Measurements from ENCODE around the gene CHRNE.
"Not testable (repeated sequence)": the region's sequence is repeated elsewhere in the genome, so short reads cannot be mapped to it uniquely, and the experiment has no call there.

CHRNE gene

DNA sequence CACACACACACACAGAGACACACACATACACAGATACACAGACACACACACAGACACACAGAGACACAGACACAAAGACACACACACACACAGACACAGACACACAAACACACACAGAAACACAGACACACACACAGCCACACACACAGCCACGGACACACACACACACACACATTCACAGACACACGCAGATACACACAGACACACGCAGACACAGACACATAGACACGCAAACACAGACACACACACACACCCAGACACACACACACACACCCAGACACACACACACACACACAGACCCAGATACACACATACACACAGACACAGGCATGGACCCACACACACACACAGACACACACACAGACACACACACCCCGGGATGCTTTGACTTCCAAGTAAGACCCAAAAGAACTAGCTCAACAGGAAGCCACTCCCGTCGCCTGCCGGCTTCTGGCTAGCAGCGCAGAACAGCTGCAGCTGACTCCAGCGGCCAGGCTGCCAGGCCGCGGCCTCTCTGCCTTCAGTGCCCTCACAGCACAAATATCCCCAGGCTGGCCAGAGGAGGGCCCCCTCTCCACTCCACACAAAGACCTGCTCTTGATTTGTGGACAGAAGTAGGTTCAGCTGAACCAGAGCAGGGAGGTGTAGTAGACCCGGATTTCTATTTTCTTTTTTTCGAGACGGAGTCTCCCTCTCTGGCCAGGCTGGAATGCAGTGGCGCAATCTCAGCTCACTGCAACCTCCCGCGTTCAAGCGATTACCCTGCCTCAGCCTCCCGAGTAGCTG is 6.0 kb upstream of the CHRNE start:
- Histone ChIP-seq H3K79me2 (no peaks in the 10 kb centered on the region), H2AFZ (peak overlapping the region; percentile 90), H3K9ac (no peak overlapping the region), H3K27me3 (ENCODE audit: control insufficient read depth, insufficient read depth, low read length) (no peaks in the 10 kb centered on the region), H3K4me2 (ENCODE audit: low read length) (no peak overlapping the region), H3K27ac (peak overlapping the region; percentile 27), H3K36me3 (ENCODE audit: control insufficient read depth, insufficient read depth, low read length) (no peaks in the 10 kb centered on the region), H3K4me3 (ENCODE audit: low read depth, low read length) (peak overlapping the region; percentile 37), H3K9me3 (ENCODE audit: control insufficient read depth, low read length) (no peaks in the 10 kb centered on the region), H3K4me1 (peaks cover 7% of the 10 kb centered on the region)
- peak; percentile 86 for TF ChIP-seq CTCF (IDR thresholded peaks at IDR 0.05)

DNA sequence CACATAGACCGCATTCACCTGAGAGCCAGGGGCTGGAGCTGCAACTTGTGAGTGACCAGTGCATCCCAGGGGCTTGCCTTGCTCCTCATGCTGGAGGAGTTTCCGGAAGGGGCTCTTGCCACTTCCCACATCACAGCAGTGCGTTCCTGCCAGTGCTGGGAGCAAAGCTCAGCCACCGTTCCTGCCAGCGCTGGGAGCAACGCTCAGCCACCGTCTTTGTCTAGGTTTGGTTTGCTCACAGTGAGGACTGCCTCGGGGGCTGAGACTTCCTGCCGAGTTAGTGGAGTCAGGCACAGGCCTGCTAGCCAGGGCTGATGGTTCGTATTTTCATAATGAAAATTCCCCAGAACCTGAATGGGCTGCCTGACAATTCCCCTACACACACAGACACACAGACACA is 5.4 kb upstream of the CHRNE start:
- Histone ChIP-seq H3K4me2 (ENCODE audit: low read length) (no peak overlapping the region), H3K36me3 (ENCODE audit: control insufficient read depth, insufficient read depth, low read length) (no peaks in the 10 kb centered on the region), H3K9me3 (ENCODE audit: control insufficient read depth, low read length) (no peaks in the 10 kb centered on the region), H3K27me3 (ENCODE audit: control insufficient read depth, insufficient read depth, low read length) (no peaks in the 10 kb centered on the region), H3K4me1 (peaks cover 9% of the 10 kb centered on the region), H2AFZ (no peak overlapping the region), H3K4me3 (ENCODE audit: low read depth, low read length) (no peak overlapping the region), H3K27ac (no peak overlapping the region), H3K79me2 (no peaks in the 10 kb centered on the region), H3K9ac (no peak overlapping the region)
- TF ChIP-seq CTCF (IDR thresholded peaks at IDR 0.05) = no peak

DNA sequence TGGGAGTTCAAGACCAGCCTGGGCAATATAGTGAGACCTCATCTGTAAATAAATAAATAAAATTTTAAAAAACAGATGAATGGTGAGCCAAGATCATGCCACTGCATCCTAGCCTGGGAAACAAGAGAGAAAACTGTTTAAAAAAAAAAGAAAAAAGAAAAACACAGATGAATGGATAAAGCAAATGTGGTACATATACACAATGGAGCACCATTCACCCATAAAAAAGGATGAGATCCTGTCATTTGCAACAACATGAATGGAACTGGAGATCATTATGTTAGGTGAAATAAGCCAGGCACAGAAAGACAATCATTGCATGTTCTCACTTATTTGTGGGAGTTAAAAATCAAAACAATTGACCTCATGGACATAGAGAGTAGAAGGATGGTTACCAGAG is 3.7 kb upstream of the CHRNE start:
- H3K4me3 ChIP-seq (ENCODE audit: low read depth, low read length); H3K9me3 ChIP-seq (ENCODE audit: control insufficient read depth, low read length): not testable (repeated sequence)

GRCh38 chr17:4902540-4902939 is 358 bp downstream of the CHRNE start:
- no peaks in the 10 kb centered on the region for H3K79me2 ChIP-seq
- no peaks in the 10 kb centered on the region for H3K27me3 ChIP-seq (ENCODE audit: control insufficient read depth, insufficient read depth, low read length)
- no peaks in the 10 kb centered on the region for H3K36me3 ChIP-seq (ENCODE audit: control insufficient read depth, insufficient read depth, low read length)
- H2AFZ ChIP-seq = peak overlapping the region; percentile 84
- H3K27ac ChIP-seq = peak overlapping the region; percentile 53
- no peak for TF ChIP-seq CTCF (IDR thresholded peaks at IDR 0.05)
- peak overlapping the region; percentile 31 for H3K4me2 ChIP-seq (ENCODE audit: low read length)
- peaks cover 10% of the 10 kb centered on the region for H3K4me1 ChIP-seq
- no peak overlapping the region for H3K9ac ChIP-seq
- no peak overlapping the region for H3K4me3 ChIP-seq (ENCODE audit: low read depth, low read length)
- no peaks in the 10 kb centered on the region for H3K9me3 ChIP-seq (ENCODE audit: control insufficient read depth, low read length)

More for the DNA sequence above, 3.7 kb upstream of the CHRNE start:
- H2AFZ ChIP-seq; H3K36me3 ChIP-seq (ENCODE audit: control insufficient read depth, insufficient read depth, low read length); H3K79me2 ChIP-seq; H3K9ac ChIP-seq; H3K27ac ChIP-seq; H3K4me2 ChIP-seq (ENCODE audit: low read length); H3K27me3 ChIP-seq (ENCODE audit: control insufficient read depth, insufficient read depth, low read length): not testable (repeated sequence)
- peaks cover 16% of the 10 kb centered on the region for H3K4me1 ChIP-seq

DNA sequence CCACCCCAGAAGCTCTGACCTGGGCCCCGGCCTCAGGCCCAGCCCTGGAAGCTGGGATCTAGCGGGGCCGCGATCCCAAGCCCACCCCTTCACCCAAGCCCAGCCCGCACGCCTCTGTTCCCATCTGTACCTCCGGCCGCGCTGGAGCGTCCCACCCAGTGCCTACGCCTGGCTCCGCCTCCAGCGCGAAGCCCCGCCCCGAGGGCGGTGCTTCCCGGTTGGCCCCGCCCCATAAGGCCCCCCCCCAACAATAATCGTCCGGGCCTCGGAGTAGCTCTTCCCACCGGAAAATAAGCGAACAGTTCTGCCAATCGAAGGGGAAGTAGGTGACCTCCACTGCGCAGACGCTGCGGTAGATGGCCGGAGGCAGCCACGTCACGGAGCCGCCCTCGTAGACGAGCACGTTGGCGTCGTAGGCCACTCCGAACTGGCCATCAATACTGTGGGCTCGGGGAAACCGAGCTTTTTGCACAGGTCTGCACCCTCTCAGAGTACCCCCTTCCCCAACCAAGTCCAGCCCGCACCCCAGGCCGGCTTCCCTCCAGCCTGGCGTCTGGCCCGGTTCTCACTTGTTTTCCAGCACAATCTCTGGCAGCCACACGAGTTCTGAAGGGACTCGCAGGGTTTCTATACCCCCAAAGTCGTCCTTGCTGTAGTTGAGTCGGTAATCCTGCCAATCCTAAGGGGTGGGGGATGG is 1.1 kb downstream of the CHRNE start:
- Histone ChIP-seq H3K9ac (no peak overlapping the region), H3K4me1 (peaks cover 10% of the 10 kb centered on the region), H3K36me3 (ENCODE audit: control insufficient read depth, insufficient read depth, low read length) (no peaks in the 10 kb centered on the region), H3K9me3 (ENCODE audit: control insufficient read depth, low read length) (no peaks in the 10 kb centered on the region), H3K79me2 (no peaks in the 10 kb centered on the region), H2AFZ (peak overlapping the region; percentile 51), H3K4me3 (ENCODE audit: low read depth, low read length) (peak overlapping the region; percentile 0), H3K4me2 (ENCODE audit: low read length) (no peak overlapping the region), H3K27ac (peak overlapping the region; percentile 70), H3K27me3 (ENCODE audit: control insufficient read depth, insufficient read depth, low read length) (no peaks in the 10 kb centered on the region)
- TF ChIP-seq CTCF (IDR thresholded peaks at IDR 0.05) = no peak

All from parathyroid adenoma (tissue), 2 donors.